ENCODE measurements around the gene SOWAHB.

Gene SOWAHB

GRCh38 chr4:76895619-76896018 is 2.3 kb downstream of the SOWAHB start:
- no peak for DNase-seq (ENCODE audit: extremely low read depth, low read depth)
- TF ChIP-seq CTCF (IDR thresholded peaks at IDR 0.05; ENCODE audit: low read depth, low read length): no peak

DNA sequence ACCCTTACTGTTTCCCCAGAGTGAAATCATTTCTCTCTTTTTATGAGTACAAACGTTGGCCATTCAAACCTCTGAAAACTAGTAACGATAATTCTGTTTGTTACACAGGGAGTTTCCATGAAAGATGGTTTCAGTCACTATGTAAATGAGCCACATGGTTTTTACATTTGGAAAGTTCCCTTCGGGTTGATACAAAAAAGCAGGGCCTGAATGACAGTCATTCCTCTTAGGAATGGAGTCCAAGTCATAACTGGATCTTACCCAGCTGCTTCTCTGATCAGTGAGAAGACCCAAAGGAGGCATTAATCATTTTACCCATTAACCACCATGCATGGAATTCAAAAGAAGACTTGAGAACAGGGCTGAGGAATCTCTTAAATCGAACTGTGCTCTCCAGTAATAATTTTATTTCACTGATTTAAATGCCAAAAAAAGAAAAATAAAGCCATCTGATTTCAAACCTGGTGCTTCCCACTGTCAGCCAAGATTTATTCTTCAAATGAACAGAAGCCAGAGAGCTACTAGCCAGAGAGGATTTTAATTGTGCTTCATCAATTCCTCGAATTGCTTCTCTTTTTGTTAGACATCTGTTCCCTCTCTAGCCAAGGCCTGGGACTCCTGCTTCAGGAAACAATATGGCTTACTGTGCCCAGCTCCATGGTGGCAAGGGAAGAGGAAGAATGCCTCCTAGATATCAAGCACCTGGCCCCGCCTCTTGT is 3.2 kb downstream of the SOWAHB start:
- TF ChIP-seq CTCF (IDR thresholded peaks at IDR 0.05; ENCODE audit: low read depth, low read length): no peak
- DNase-seq (ENCODE audit: extremely low read depth, low read depth): no peak

DNA sequence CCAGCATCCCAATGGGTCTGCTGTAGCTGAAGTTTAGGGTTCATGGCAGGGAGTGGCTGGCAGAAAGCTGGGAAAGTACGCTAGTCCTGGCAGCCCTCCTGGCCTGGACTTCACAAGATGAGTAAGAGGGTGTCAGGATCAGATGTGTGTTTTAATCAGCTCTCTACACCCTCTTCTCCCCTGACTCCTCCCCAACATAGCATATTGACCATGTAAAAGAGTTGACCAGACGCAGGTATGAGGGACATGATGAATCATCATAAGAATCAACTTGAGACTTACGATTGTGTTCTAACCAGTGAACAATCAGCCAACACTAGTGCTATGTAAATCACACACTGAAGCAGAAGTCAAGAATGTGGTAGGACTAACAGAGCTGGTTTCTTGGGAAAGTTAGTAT is 5.3 kb downstream of the SOWAHB start:
- TF ChIP-seq CTCF (IDR thresholded peaks at IDR 0.05; ENCODE audit: low read depth, low read length): no peak
- DNase-seq (ENCODE audit: extremely low read depth, low read depth): no peak

DNA sequence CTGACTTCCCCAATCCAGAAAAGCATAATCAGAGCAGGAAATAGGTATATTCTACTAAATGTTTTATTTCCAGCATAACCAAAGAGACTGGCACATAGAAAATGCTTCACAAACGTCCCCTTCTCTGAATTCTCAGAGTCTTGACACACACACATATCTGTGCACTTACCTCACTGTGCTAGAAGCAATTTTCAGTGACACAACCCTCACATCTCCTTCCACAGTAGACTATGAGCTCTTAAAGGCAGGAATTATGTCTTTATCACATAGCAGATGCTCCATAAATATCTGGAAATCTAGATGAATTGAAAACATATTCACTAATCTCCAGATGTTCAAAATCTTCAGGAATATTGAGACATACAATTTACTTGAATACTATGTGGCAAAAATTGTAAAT is 5.9 kb downstream of the SOWAHB start:
- no peak for TF ChIP-seq CTCF (IDR thresholded peaks at IDR 0.05; ENCODE audit: low read depth, low read length)
- no peak for DNase-seq (ENCODE audit: extremely low read depth, low read depth)

DNA sequence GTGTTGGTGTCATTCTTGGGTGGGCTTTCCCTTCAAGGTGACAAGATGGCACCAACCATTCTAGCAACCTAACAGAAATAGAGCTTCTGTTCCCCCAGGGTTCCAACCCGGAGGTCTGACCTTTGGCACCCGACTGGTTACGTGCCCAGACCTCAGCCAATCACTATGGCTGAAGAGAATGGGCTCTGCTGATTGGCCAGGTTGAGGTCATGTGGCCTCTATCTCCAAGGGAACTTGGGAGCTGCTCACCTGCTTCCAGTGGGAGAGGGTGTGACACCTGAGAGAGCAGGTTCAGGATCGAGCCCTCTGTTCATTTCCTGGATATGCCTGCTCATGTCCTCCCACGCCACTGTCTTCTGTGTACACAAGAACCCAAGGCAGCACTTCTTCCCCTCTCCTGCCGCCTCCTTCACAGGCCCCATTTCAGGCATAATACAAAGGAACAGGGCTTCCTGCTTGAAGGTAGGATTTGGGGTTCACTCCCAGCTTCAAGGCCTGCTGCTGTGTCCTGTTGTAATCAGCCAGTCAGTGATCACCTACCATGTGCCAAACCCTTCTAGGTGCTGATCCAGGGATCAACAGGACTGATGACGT is 11.0 kb downstream of the SOWAHB start:
- no peak for DNase-seq (ENCODE audit: extremely low read depth, low read depth)
- TF ChIP-seq CTCF (IDR thresholded peaks at IDR 0.05; ENCODE audit: low read depth, low read length): no peak

- TF ChIP-seq CTCF (IDR thresholded peaks at IDR 0.05; ENCODE audit: low read depth, low read length): no peak
- DNase-seq (ENCODE audit: extremely low read depth, low read depth): no peak
These were observed 11.7 kb downstream of the SOWAHB start for GRCh38 chr4:76886214-76886613.

- TF ChIP-seq CTCF (IDR thresholded peaks at IDR 0.05; ENCODE audit: low read depth, low read length): no peak
- DNase-seq (ENCODE audit: extremely low read depth, low read depth): no peak
These were observed 14.8 kb downstream of the SOWAHB start for GRCh38 chr4:76883147-76883546.

Measured in AG09319 (cell line).